Activated CD4-positive, alpha-beta T cell treated with anti-CD3 and anti-CD28 coated beads for 36 hours (primary cell): ENCODE measurements around the gene C15orf39. TPM values are rescaled to one million over a fixed set of nuclear protein-coding genes. Genes with fewer than 3 reads are reported as not detected.
A peak's percentile ranks its signal among the peaks of the same experiment; 100 is the strongest.

Experiments
- ATAC-seq: fragments of 200-7000 bp; cut with Tn5 transposase; one replicate; pipeline ENCODE4 v1.10.0; 2021; ENCODE audit warnings: mild to moderate bottlenecking, moderate library complexity
- CTCF ChIA-PET: fragments of 350-600 bp; sonication (Branson Sonifier 250); formaldehyde crosslinking; loops from one replicate; lab custom pipeline; 2021; ENCODE audit warnings: antibody characterized with exemption; lab: Charles Lee
- POLR2A ChIA-PET: fragments of 350-600 bp; sonication (Branson Sonifier 250); formaldehyde crosslinking; loops from one replicate; lab custom pipeline; 2021; ENCODE audit warnings: antibody characterized with exemption, inconsistent platforms; lab: Charles Lee
- DNase-seq: peaks from one replicate; pipeline ENCODE4 v3.0.0-alpha.2; 2020
- H3K27ac Mint-ChIP-seq: one replicate; pipeline ENCODE4 v1.8.0; 2021; ENCODE audit warnings: mixed read lengths
- H3K27me3 Mint-ChIP-seq: one replicate; pipeline ENCODE4 v1.8.0; 2021; ENCODE audit warnings: mixed read lengths
- H3K36me3 Mint-ChIP-seq: one replicate; pipeline ENCODE4 v1.8.0; 2021; ENCODE audit warnings: low read depth, mixed read lengths
- H3K4me1 Mint-ChIP-seq: one replicate; pipeline ENCODE4 v1.8.0; 2021; ENCODE audit warnings: mixed read lengths
- H3K4me3 Mint-ChIP-seq: one replicate; pipeline ENCODE4 v1.8.0; 2021; ENCODE audit warnings: mild to moderate bottlenecking, moderate library complexity, mixed read lengths
- H3K9me3 Mint-ChIP-seq: one replicate; pipeline ENCODE4 v1.8.0; 2021; ENCODE audit warnings: low read depth, mixed read lengths
- intact Hi-C, 2 experiments: fragments of 100-400 bp; cut with DNase I in 1 of 2; cut with micrococcal nuclease in 1 of 2; formaldehyde crosslinking; loops; one replicate each; pipeline versions ENCODE4 v1.14.2 to v1.15.1; 2022 to 2024; cut with DNase I, micrococcal nuclease
- total RNA-seq, 2 experiments: library from RNA; stranded (reverse); gene quantifications; one replicate each; pipeline ENCODE4 v1.2.3, GENCODE V29; 2021

C15orf39 gene
- 10 to 100 TPM; 18.6 to 25.1 TPM for total RNA-seq

GRCh38 chr15:75201616-75202250 lies at the start of gene C15orf39:
TSS of gene C15orf39 (plus strand) at chr15:75201882. CDS start at chr15:75206049, 4,167 bp downstream.
- ATAC-seq: peak; percentile 57
- Mint-ChIP-seq H3K4me3 (peak within 1 kb of the TSS; percentile 86), H3K27me3 (no peaks in the 10 kb centered on the region), H3K4me1 (peaks cover 34% of the 10 kb centered on the region), H3K36me3 (peaks cover 12% of the 10 kb centered on the region), H3K9me3 (no peaks in the 10 kb centered on the region), H3K27ac (peak within 1 kb of the TSS; percentile 89)
- DNase-seq: peak; percentile 87
- intact Hi-C loops: loop anchor here (1.0 to 10.0 kb wide), 26 partner anchors 93 to 1207 kb away; partner anchors contain the start of genes CSK (in 2 of the 2), SCAMP2 (in 2 of the 2), SIN3A (in 2 of the 2) and CLK3 (in 1 of the 2)
- ChIA-PET CTCF (interaction anchor here (0.5 to 2.0 kb wide), 16 partner anchors 10 to 567 kb away, joined by 3 to 7 read pairs (median 4); partner anchors contain the start of genes PPCDC, RPP25 and SCAMP5), POLR2A (interaction anchor here (0.5 to 1.2 kb wide), 5 partner anchors 16 to 254 kb away, joined by 3 read pairs; partner anchors contain the start of genes PPCDC and SCAMP5)

- H3K36me3 Mint-ChIP-seq: no peaks in the 10 kb centered on the region
- H3K27me3 Mint-ChIP-seq: peaks cover 4% of the 10 kb centered on the region
- POLR2A ChIA-PET: no interaction called here
- H3K4me3 Mint-ChIP-seq: no peak overlapping the region
- no peaks in the 10 kb centered on the region for H3K9me3 Mint-ChIP-seq
- H3K4me1 Mint-ChIP-seq: peaks cover 12% of the 10 kb centered on the region
- intact Hi-C loops: no loop called here
- DNase-seq (no peak), ATAC-seq (no peak)
- no peak overlapping the region for H3K27ac Mint-ChIP-seq
- CTCF ChIA-PET: interaction anchor here (0.8 kb wide), 1 partner anchor 722 kb away, joined by 4 read pairs; no protein-coding TSS in a partner anchor
These were observed 49.2 kb upstream of the C15orf39 start for GRCh38 chr15:75152382-75153079.

- ATAC-seq: peak; percentile 68
- ChIA-PET CTCF (interaction anchor here (0.8 kb wide), 1 partner anchor 722 kb away, joined by 4 read pairs; no protein-coding TSS in a partner anchor), POLR2A (no interaction called here)
- DNase-seq: peak; percentile 42
- H3K36me3 Mint-ChIP-seq: no peaks in the 10 kb centered on the region
- peaks cover 4% of the 10 kb centered on the region for H3K27me3 Mint-ChIP-seq
- intact Hi-C loops: no loop called here
- H3K9me3 Mint-ChIP-seq: no peaks in the 10 kb centered on the region
- no peak overlapping the region for H3K4me3 Mint-ChIP-seq
- peaks cover 12% of the 10 kb centered on the region for H3K4me1 Mint-ChIP-seq
- no peak overlapping the region for H3K27ac Mint-ChIP-seq
These were observed 48.6 kb upstream of the C15orf39 start for GRCh38 chr15:75153087-75153486.

GRCh38 chr15:75153565-75154276 lies 48.0 kb upstream of the C15orf39 start:
- H3K4me1 Mint-ChIP-seq: peaks cover 12% of the 10 kb centered on the region
- CTCF ChIA-PET: interaction anchor here (0.5 kb wide), 1 partner anchor 9 kb away, joined by 3 read pairs; no protein-coding TSS in a partner anchor
- intact Hi-C loops: no loop called here
- DNase-seq (no peak), ATAC-seq (no peak)
- no peak overlapping the region for H3K4me3 Mint-ChIP-seq
- H3K27me3 Mint-ChIP-seq: peaks cover 4% of the 10 kb centered on the region
- no peaks in the 10 kb centered on the region for H3K36me3 Mint-ChIP-seq
- no peak overlapping the region for H3K27ac Mint-ChIP-seq
- POLR2A ChIA-PET: no interaction called here
- H3K9me3 Mint-ChIP-seq: no peaks in the 10 kb centered on the region

- ChIA-PET CTCF (no interaction called here), POLR2A (no interaction called here)
- ATAC-seq: no peak
- intact Hi-C loops: no loop called here
- no peak for DNase-seq
- Mint-ChIP-seq H3K4me3 (no peak overlapping the region), H3K27ac (no peak overlapping the region), H3K27me3 (peaks cover 4% of the 10 kb centered on the region), H3K36me3 (no peaks in the 10 kb centered on the region), H3K4me1 (peaks cover 12% of the 10 kb centered on the region), H3K9me3 (no peaks in the 10 kb centered on the region)
These were observed 47.1 kb upstream of the C15orf39 start for GRCh38 chr15:75154461-75155062.

- peaks cover 2% of the 10 kb centered on the region for H3K27me3 Mint-ChIP-seq
- CTCF ChIA-PET: interaction anchor here (1.8 kb wide), 1 partner anchor 48 kb away, joined by 5 read pairs; no protein-coding TSS in a partner anchor
- POLR2A ChIA-PET: no interaction called here
- no peaks in the 10 kb centered on the region for H3K9me3 Mint-ChIP-seq
- ATAC-seq (no peak), DNase-seq (no peak)
- intact Hi-C loops: no loop called here
- H3K36me3 Mint-ChIP-seq: no peaks in the 10 kb centered on the region
- peaks cover 5% of the 10 kb centered on the region for H3K4me1 Mint-ChIP-seq
- H3K4me3 Mint-ChIP-seq: no peak overlapping the region
- no peak overlapping the region for H3K27ac Mint-ChIP-seq
These were observed 45.1 kb upstream of the C15orf39 start for GRCh38 chr15:75156326-75157215.

GRCh38 chr15:75158402-75158801 lies 43.3 kb upstream of the C15orf39 start:
- intact Hi-C loops: no loop called here
- DNase-seq (no peak), ATAC-seq (no peak)
- H3K4me3 Mint-ChIP-seq: no peak overlapping the region
- ChIA-PET CTCF (interaction anchor here (1.8 kb wide), 1 partner anchor 46 kb away, joined by 5 read pairs; no protein-coding TSS in a partner anchor), POLR2A (no interaction called here)
- peaks cover 5% of the 10 kb centered on the region for H3K4me1 Mint-ChIP-seq
- H3K36me3 Mint-ChIP-seq: no peaks in the 10 kb centered on the region
- H3K9me3 Mint-ChIP-seq: no peaks in the 10 kb centered on the region
- H3K27me3 Mint-ChIP-seq: peaks cover 2% of the 10 kb centered on the region
- no peak overlapping the region for H3K27ac Mint-ChIP-seq

GRCh38 chr15:75159244-75159643 lies 42.4 kb upstream of the C15orf39 start:
- no peak overlapping the region for H3K27ac Mint-ChIP-seq
- no peaks in the 10 kb centered on the region for H3K9me3 Mint-ChIP-seq
- CTCF ChIA-PET: interaction anchor here (0.9 kb wide), 1 partner anchor 15 kb away, joined by 3 read pairs; no protein-coding TSS in a partner anchor
- H3K4me3 Mint-ChIP-seq: no peak overlapping the region
- H3K36me3 Mint-ChIP-seq: no peaks in the 10 kb centered on the region
- H3K27me3 Mint-ChIP-seq: peaks cover 2% of the 10 kb centered on the region
- no peaks in the 10 kb centered on the region for H3K4me1 Mint-ChIP-seq
- POLR2A ChIA-PET: no interaction called here
- no peak for ATAC-seq
- no peak for DNase-seq
- intact Hi-C loops: no loop called here

GRCh38 chr15:75161106-75161916 lies 40.4 kb upstream of the C15orf39 start:
- CTCF ChIA-PET: no interaction called here
- Mint-ChIP-seq H3K4me3 (no peak overlapping the region), H3K4me1 (no peaks in the 10 kb centered on the region), H3K27ac (no peak overlapping the region), H3K27me3 (no peaks in the 10 kb centered on the region), H3K9me3 (no peaks in the 10 kb centered on the region), H3K36me3 (no peaks in the 10 kb centered on the region)
- POLR2A ChIA-PET: no interaction called here
- ATAC-seq (no peak), DNase-seq (no peak)
- intact Hi-C loops: no loop called here
